ENCODE data around the gene SLC66A2. TPM values are rescaled to one million over a fixed set of nuclear protein-coding genes. Genes with fewer than 3 reads are reported as not detected.

The SLC66A2 gene
- total RNA-seq, 1 experiment from 2014 or later, result 13.0 TPM

- no peak overlapping the region for H4K5ac ChIP-seq (ENCODE audit: insufficient read length, low read depth, low read length)
- no peaks in the 10 kb centered on the region for H3K27me3 ChIP-seq (ENCODE audit: insufficient read depth, low read length)
- H2AFZ ChIP-seq (ENCODE audit: low read length), result no peak overlapping the region
- no peak overlapping the region for H3K27ac ChIP-seq (ENCODE audit: insufficient read length, low read depth, low read length)
- no peak overlapping the region for H2BK12ac ChIP-seq (ENCODE audit: insufficient read length, low read depth, low read length)
- Mint-ChIP-seq H3K4me1 (peaks cover 7 to 17% of the 10 kb centered on the region in 2 experiments), H3K27ac (no peak overlapping the region), H3K36me3 (ENCODE audit: insufficient read depth in 1 of 3, low read depth in 3 of 3) (peaks cover 0 to 16% (median 7%) of the 10 kb centered on the region in 3 experiments; a peak in 5 of 7 replicates), H3K9me3 (no peaks in the 10 kb centered on the region; a peak in 1 of 5 replicates), H3K27me3 (ENCODE audit: low read depth) (peaks cover 13% of the 10 kb centered on the region), H3K4me3 (no peak overlapping the region)
- H2AK5ac ChIP-seq (ENCODE audit: insufficient read length, low read length), result no peak overlapping the region
- H2BK20ac ChIP-seq (ENCODE audit: low read depth, low read length, poor library complexity, severe bottlenecking), result no peak overlapping the region
- H3K18ac ChIP-seq (ENCODE audit: insufficient read length, low read depth, low read length), result no peak overlapping the region
- H3K4ac ChIP-seq (ENCODE audit: low read depth, low read length), result no peak overlapping the region
- no peak overlapping the region for H3K4me2 ChIP-seq (ENCODE audit: insufficient read depth, insufficient read length, low read length)
- no peak overlapping the region for H3T11ph ChIP-seq (ENCODE audit: low read length)
- no peaks in the 10 kb centered on the region for H3K79me1 ChIP-seq (ENCODE audit: insufficient read depth, low read depth, low read length, poor library complexity, severe bottlenecking)
- no peak overlapping the region for H3K23ac ChIP-seq (ENCODE audit: insufficient read length, low read depth, low read length)
- WGBS (ENCODE audit: extremely low coverage, insufficient read length, low lambda C conversion rate), result no CpG with 5 or more reads among the region's 11 CpGs
- H2BK5ac ChIP-seq (ENCODE audit: insufficient read length, low read length), result no peak overlapping the region
- H3K4me1 ChIP-seq (ENCODE audit: insufficient read depth, low read length), result no peaks in the 10 kb centered on the region
- DNase-seq, result peak; percentile 28
- no peak overlapping the region for H3K56ac ChIP-seq (ENCODE audit: insufficient read length, low read depth, low read length)
- no peaks in the 10 kb centered on the region for H3K79me2 ChIP-seq (ENCODE audit: insufficient read depth, low read length)
- H2BK120ac ChIP-seq (ENCODE audit: low read depth, low read length, poor library complexity, severe bottlenecking), result no peak overlapping the region
- no peaks in the 10 kb centered on the region for H4K20me1 ChIP-seq (ENCODE audit: control insufficient read depth, insufficient read depth, insufficient read length)
- H3K9ac ChIP-seq (ENCODE audit: extremely low read depth, insufficient read length, low read length), result no peak overlapping the region
- no peak overlapping the region for H2BK15ac ChIP-seq (ENCODE audit: low read depth, low read length)
- TF ChIP-seq CTCF (conservative IDR thresholded peaks at IDR 0.05), result no peak
- no peaks in the 10 kb centered on the region for H3K23me2 ChIP-seq (ENCODE audit: insufficient read length, low read depth, low read length, poor library complexity, severe bottlenecking)
- no peak overlapping the region for H4K8ac ChIP-seq (replicated peaks; ENCODE audit: insufficient read length, low read depth, low read length)
- H3K14ac ChIP-seq (ENCODE audit: insufficient read depth, low read length), result no peak overlapping the region
- no peak overlapping the region for H4K91ac ChIP-seq (ENCODE audit: insufficient read length, low read depth, low read length)
- H3K9me3 ChIP-seq (ENCODE audit: control insufficient read depth, low read depth, low read length), result no peaks in the 10 kb centered on the region
Measured at GRCh38 chr18:79944126-79944731, 7.2 kb downstream of the SLC66A2 start.
